ENCODE data around the gene NBEAL2.

NBEAL2 gene

GRCh38 chr3:46978985-46979944 lies at the start of gene NBEAL2:
Gene NBEAL2, plus strand, starts transcription at chr3:46979666. Its CDS starts 196 bp downstream, at chr3:46979862.
- peak; percentile 92 for DNase-seq (ENCODE audit: low read depth, low spot score)

DNA sequence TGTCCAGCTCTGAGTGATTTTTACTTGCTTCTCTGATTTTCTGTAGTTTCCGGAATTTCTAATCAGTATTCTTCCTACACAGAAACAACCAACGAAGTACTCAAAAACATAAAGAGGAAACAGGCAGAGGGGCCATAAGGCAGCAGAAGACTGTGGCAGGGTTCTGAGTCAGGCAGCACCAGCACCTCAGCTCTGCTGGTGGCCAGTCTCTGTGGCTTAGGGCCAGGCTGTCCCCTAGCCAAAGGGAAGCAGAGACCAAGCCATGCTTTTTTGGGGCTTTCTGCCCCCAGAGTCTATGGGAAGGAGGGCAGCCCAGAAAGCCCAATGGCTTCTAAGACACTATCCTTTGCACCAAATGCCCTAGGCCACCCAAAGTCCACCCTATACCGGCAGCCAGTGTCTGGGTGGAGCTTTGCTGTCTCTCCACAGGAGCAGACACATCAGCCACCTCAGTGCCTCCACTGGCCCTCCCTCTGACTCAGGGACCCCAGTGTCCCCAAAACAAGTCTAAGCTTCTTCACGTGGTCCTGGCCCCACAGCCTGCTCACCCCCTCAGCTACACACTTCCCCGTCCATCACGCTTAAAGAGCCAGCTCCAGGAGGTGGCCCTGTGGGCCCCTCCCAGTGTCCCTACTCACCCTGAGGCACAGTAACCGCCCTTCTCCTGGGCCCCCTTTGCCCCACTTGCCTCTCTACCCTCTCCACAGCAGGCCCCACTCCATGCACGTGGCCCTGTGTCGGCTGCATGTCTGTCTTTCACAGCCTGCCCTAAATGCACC lies 49.1 kb upstream of the NBEAL2 start:
- no peak for DNase-seq (ENCODE audit: low read depth, low spot score)

DNA sequence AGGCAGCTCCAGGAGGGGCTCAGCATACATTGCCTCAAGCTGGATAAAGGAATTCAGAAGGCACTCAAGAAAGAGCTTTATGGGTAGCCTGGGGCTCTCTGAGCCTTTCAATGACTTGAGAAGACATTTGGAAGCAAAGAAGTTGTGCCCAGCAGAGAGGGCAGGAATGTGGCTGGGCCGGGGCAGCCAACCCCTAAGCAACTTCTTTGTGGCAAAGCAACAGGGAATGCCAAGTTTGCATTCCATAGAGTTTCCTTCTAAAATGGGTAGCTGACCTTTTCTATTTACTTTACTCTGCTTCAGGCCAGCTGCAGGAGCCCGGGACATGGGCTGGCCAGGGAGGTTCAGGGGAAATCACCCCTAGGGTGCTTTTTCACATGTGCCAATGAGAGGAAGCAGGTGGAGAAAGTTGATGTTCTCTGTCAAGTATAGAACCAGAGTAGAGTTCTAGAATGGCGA lies 48.5 kb upstream of the NBEAL2 start:
- no peak for DNase-seq (ENCODE audit: low read depth, low spot score)

DNA sequence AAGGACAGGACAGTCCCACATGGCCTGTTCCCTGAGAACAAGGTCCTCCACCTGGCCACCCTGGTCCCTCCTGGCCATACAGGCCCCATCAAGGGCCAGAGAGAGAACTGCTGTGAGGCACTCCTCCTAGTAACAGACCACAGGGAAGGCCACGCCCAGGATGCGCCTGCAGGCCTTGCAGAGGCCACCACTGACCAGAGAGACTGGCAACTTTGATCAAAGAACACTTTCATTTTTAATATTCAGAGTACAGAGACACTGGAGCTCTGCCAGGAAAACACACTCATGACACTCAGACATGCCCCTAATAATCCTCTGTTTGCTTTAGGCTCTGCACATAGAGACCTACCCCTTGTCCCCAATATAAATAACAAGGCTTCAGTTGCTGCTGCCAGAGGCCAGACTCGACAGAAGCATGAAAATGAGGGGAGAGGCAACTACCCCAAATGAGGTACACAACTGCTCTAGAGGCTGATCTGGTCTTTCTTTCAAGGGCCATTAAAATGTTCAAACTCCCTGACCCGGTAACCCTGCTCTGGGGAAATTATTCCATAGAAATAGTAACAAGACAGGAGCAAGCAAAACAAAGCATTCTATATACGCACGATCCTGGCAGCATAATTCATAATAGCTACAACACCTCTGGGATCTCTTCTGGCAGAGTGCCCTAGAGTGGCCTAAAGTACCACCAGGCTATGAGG lies 47.7 kb upstream of the NBEAL2 start:
- no peak for DNase-seq (ENCODE audit: low read depth, low spot score)

GRCh38 chr3:46932455-46933225 lies 46.8 kb upstream of the NBEAL2 start:
- no peak for DNase-seq (ENCODE audit: low read depth, low spot score)

GRCh38 chr3:46933261-46933660 lies 46.2 kb upstream of the NBEAL2 start:
- no peak for DNase-seq (ENCODE audit: low read depth, low spot score)

DNA sequence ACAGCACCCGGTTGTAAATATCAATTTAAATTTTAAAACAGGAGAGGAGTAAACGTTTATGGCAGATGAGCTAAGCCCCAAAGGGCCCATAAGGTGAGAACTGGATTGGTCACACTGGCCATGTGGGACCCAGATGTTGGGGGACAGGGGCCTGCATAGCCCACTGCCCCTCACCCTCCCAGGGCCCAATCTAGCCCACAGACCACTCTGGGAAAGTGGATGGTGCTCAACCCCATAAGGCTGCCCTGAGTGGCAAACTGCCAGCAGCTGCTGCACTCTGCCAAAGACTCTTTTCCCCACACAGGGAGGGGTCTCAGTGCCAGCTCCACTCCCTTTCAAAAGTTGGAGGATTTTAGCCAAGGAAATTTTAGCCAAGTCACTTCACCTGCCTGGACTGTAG lies 45.4 kb upstream of the NBEAL2 start:
- DNase-seq (ENCODE audit: low read depth, low spot score) = no peak

GRCh38 chr3:46934498-46935167 lies 44.8 kb upstream of the NBEAL2 start:
- DNase-seq (ENCODE audit: low read depth, low spot score) = no peak

DNA sequence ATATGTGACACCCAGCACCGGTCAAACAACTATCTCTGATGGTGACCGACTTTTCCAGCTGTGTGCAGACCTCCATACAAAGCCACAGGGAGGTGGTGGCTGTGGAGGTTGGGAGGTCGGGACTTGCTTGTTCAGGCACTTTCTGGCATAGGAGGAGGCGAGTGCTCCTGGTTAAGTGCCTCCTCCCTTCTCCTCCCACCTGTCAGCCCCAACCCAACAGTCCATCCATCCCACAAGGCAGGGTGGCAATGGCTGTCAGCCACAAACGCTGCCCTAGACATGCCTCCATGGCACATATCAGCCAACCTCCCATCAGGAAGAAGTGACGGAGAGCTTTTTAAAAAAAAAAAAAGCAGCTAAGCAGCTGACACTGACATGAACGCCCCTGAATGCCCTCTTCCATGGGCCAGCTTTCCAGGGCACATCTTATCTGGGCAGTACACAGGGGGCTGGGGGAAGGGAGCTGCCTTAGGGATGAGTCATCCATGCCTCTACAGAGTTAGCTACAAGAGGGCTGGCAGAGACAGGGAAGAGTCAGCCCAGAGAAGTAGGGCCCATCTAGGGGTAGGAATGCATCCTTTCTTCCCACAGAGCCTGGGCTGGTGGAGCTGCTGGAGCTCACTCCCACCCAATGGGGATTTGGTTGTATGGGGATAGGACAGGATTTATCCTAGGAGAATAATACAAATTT lies 44.2 kb upstream of the NBEAL2 start:
- DNase-seq (ENCODE audit: low read depth, low spot score) = no peak

DNA sequence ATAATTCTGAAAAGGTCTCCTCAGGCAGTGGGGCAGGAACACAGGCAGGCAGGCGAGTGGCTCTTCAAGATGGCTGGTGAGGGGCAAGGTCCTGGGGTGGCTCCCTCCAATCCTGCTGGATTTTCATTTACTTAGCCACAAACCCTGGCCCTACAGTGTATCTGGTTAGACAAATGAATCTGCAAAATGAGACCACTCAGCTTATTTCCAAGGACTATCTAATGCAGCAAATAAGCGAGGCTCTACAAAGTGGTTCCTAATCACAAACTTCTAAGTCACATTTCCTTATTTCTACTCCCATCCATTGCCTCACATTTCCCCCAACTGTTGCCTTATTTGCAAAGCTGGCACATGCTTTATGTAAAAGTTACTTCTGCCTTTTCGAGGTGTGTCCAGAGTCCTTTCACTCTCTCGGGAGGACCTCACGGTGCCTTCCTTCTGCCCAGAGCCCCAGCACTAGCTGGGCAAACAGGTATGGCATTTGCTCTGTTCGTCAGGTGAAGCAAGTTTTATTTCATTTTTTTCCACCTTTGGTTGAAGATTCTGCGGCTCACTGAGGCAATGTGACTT lies 43.4 kb upstream of the NBEAL2 start:
- DNase-seq (ENCODE audit: low read depth, low spot score) = no peak

GRCh38 chr3:46936733-46937250 lies 42.7 kb upstream of the NBEAL2 start:
- no peak for DNase-seq (ENCODE audit: low read depth, low spot score)

GRCh38 chr3:46938118-46938517 lies 41.3 kb upstream of the NBEAL2 start:
- no peak for DNase-seq (ENCODE audit: low read depth, low spot score)

DNA sequence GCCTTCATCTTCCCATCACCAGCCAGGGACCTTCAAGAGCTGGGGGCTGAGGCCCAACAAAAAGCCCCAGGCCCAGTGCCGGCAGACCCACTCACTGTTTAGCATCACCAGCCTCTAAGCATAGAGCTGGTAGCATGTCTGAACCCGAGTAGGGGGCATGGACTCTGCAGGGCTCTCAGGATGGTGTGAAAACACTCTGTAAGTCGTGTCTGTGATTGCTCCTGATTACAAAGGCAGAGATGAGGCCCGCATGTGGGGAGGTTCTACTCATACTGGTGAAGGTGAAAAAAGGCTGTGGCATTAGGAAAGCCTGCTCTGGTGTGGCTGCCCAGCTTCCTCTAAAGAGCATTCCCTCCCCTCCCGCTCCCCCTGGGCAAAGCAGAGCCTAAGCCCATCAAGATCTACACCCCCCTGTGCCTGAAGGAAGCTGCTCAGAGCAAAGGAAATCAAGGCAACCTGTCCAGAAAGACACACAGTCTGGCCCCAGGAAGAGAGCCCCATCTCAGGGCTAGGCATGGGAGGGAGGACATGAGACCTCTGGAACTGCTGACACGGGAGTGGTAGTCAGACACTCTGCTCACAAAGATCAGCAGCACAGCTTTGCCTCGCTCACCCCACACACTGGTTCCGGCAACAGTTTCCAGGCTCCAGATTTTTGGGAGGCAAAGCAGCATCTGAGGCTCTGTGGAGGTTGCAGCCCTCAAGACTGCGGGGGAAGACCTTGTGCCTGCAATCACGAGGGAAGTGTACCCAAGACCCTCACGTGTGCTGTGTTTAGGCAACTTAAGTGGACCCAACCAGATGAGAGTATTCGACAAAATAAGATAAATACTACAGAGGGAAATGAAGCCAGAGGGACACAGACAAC lies 39.7 kb upstream of the NBEAL2 start:
- DNase-seq (ENCODE audit: low read depth, low spot score) = no peak

DNA sequence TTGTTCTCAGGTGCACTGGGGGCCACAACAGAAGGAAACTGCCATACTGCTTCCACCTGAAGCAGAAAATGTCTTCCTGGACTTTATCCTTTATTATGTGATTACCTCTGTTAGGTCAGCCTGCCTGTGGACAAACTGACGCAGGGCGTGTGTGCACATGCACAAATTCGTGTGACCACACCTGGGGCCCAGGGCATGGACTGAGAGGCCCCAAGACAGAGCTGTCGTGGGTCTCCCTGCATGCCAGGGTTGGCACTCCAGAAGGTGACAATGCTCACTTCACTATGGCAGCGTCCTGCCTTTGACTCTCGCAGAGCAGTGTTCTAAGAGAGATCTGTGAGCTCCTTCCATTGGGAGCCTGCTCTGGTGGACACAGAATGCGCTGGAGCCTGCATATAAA lies 37.4 kb upstream of the NBEAL2 start:
- no peak for DNase-seq (ENCODE audit: low read depth, low spot score)

GRCh38 chr3:46942481-46943236 lies 36.8 kb upstream of the NBEAL2 start:
- no peak for DNase-seq (ENCODE audit: low read depth, low spot score)

- DNase-seq (ENCODE audit: low read depth, low spot score) = no peak
Observed at GRCh38 chr3:46943237-46944187, 36.0 kb upstream of the NBEAL2 start.

GRCh38 chr3:46944191-46944590 lies 35.3 kb upstream of the NBEAL2 start:
- DNase-seq (ENCODE audit: low read depth, low spot score) = no peak

All from activated CD4-positive, CD25-positive, alpha-beta regulatory T cell treated with anti-CD3 and anti-CD28 coated beads, Interleukin-2, amount 50 U/mL, for 16 hours (primary cell).